22Rv1 (cell line): ENCODE data around the gene STARD6.

ENCODE experiments used
- ZFX ChIP-seq: fragments of 450-650 bp; IDR thresholded peaks from 2 replicates; pipeline ENCODE4 v1.6.1; 2017; ENCODE audit warnings: antibody characterized with exemption, borderline replicate concordance
- TF ChIP-seq, protein P1 (sequence below): fragments of 450-650 bp; IDR thresholded peaks from 2 replicates; pipeline ENCODE4 v1.5.1; 2017; ENCODE audit warnings: mild to moderate bottlenecking

DNA sequence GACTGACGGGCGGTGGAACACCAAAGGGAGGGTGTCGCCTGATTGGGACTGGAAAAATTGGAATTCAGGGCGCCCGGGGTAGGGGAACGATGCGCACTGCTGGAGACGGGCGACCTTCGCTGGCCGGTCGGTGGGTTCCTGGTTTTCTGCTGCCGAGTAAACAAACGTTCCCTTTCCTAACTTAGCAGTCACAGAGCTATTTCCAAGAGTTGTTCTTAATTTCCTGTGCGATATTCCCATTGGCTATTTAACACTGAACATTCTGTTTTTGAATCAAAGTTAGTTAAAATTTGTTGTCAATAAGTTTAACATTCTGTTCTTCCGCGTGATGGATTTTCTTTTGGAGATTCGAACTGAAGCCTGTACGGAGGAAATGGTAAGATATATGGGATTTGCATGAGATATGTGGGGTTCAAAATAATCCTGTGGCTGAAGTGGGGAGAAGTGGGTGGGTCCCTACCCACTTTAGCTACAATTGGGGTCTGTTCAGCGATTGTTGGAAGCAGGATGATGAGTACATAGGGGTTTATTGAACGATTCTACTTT is 910 bp upstream of the STARD6 start:
- TF ChIP-seq, protein P1, sequence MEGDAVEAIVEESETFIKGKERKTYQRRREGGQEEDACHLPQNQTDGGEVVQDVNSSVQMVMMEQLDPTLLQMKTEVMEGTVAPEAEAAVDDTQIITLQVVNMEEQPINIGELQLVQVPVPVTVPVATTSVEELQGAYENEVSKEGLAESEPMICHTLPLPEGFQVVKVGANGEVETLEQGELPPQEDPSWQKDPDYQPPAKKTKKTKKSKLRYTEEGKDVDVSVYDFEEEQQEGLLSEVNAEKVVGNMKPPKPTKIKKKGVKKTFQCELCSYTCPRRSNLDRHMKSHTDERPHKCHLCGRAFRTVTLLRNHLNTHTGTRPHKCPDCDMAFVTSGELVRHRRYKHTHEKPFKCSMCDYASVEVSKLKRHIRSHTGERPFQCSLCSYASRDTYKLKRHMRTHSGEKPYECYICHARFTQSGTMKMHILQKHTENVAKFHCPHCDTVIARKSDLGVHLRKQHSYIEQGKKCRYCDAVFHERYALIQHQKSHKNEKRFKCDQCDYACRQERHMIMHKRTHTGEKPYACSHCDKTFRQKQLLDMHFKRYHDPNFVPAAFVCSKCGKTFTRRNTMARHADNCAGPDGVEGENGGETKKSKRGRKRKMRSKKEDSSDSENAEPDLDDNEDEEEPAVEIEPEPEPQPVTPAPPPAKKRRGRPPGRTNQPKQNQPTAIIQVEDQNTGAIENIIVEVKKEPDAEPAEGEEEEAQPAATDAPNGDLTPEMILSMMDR, result no peak
- TF ChIP-seq ZFX, result no peak
